D721Med (cell line): ENCODE data around the gene KRT85.

ENCODE experiments used
- DNase-seq: peaks from one replicate; pipeline ENCODE4 v3.0.0; 2011; ENCODE audit warnings: low spot score; ENCODE audit not compliant: insufficient read length
- FAIRE-seq: peaks from 2 replicates; lab custom pipeline; 2011; peaks lifted over from hg19 to GRCh38; lab: Jason Lieb, UNC
- TF ChIP-seq, protein P1 (sequence below): IDR thresholded peaks from 2 replicates; pipeline ENCODE4 v1.5.1; 2012; ENCODE audit warnings: mild to moderate bottlenecking, control low read depth; ENCODE audit not compliant: insufficient read depth; ENCODE audit errors: missing control alignments

Gene KRT85

GRCh38 chr12:52401526-52401925, 34.2 kb upstream of the KRT85 start:
- TF ChIP-seq, protein P1, sequence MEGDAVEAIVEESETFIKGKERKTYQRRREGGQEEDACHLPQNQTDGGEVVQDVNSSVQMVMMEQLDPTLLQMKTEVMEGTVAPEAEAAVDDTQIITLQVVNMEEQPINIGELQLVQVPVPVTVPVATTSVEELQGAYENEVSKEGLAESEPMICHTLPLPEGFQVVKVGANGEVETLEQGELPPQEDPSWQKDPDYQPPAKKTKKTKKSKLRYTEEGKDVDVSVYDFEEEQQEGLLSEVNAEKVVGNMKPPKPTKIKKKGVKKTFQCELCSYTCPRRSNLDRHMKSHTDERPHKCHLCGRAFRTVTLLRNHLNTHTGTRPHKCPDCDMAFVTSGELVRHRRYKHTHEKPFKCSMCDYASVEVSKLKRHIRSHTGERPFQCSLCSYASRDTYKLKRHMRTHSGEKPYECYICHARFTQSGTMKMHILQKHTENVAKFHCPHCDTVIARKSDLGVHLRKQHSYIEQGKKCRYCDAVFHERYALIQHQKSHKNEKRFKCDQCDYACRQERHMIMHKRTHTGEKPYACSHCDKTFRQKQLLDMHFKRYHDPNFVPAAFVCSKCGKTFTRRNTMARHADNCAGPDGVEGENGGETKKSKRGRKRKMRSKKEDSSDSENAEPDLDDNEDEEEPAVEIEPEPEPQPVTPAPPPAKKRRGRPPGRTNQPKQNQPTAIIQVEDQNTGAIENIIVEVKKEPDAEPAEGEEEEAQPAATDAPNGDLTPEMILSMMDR = no peak
- FAIRE-seq = no peak
- DNase-seq = no peak

- FAIRE-seq (no peak), DNase-seq (no peak)
- TF ChIP-seq, protein P1 = no peak
Measured at GRCh38 chr12:52400906-52401305, 33.6 kb upstream of the KRT85 start.

DNA sequence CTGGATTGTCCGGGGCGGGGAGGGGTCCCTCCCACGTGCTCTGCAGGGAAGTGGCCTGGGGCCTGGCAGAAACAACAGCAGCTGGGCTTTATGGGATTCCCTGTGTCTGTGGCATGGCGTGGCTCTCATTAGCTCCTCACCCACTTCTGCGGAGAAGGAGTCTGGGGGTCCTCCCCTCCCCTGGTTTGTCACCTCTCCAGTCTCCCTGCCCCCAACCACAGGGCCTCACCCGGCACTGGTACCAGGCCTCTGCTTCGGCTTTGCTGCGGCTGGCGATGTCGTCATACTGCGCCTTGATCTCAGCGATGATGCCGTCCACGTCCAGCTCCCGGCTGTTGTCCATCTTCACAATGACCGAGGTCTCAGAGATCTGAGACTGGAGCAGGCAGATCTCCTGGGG, 32.5 kb upstream of the KRT85 start:
- FAIRE-seq = no peak
- no peak for DNase-seq

DNA sequence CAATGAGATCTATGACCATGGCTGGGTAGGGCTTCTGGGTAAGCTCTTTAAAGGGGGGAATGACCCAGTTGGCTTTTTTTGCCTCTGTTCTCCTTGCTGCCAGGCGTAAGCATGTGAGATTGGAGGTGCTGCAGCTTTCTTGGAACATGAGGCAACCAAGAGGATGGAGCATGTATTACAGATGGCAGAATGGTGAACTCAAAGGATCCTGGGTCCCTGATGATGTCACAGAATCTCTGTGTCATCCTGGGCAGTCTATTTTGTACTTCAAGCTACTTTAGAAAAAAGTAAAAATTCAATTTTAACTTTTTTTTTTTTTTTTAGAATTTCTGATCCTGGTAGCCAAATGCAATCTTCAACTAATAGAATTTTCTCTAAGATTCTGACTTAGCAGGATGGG, 30.9 kb upstream of the KRT85 start:
- no peak for FAIRE-seq
- TF ChIP-seq, protein P1 = no peak

More for the DNA sequence above, 32.5 kb upstream of the KRT85 start:
- TF ChIP-seq, protein P1 = no peak

GRCh38 chr12:52396656-52397055, 29.4 kb upstream of the KRT85 start:
- TF ChIP-seq, protein P1 = no peak
- FAIRE-seq = no peak
- DNase-seq = no peak

More for the DNA sequence above, 30.9 kb upstream of the KRT85 start:
- no peak for DNase-seq

DNA sequence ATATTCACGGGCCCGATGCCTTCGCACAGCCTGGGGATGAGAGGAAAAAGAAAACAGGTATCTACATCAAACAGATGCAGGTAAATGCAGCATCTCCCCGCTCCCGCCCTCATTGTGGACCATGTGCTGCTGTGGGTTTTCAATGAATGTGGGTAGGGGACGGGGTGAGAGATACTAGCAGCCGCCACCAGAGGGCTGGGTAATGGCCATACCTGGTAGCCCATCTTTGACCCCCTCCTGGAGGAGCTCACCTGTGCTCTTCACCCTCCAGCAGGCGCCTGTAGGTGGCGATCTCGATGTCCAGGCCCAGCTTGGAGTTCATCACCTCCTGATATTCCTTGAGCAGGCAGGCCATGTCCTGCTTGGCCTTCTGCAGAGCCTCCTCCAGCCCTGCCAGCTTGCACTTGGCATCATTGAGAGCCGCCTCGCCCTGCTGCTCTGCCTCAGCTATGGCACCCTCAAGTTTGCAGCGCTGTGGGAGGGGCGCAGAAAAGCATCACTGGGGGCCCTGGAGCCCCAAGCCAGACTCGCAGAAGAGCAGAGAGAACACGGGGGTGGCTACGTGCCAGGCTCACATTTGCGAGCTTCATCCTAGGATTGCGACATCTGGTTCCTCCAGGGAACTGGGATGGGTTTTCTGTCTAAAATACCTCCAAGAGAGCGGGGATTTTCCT, 28.6 kb upstream of the KRT85 start:
- no peak for FAIRE-seq
- no peak for DNase-seq
- TF ChIP-seq, protein P1 = no peak

- FAIRE-seq = no peak
- TF ChIP-seq, protein P1 = no peak
Measured at GRCh38 chr12:52394836-52395405, 27.6 kb upstream of the KRT85 start.

More at GRCh38 chr12:52394836-52395405, 27.6 kb upstream of the KRT85 start:
- no peak for DNase-seq
